Glutamatergic neuron (in vitro differentiated cells): ENCODE measurements around the gene SLC4A9. TPM values are rescaled to one million over a fixed set of nuclear protein-coding genes. Genes with fewer than 3 reads are reported as not detected.
"Not testable (repeated sequence)": the region's sequence is repeated elsewhere in the genome, so short reads cannot be mapped to it uniquely, and the experiment has no call there.

Experiments
- DNase-seq: peaks from one replicate; pipeline ENCODE4 v3.0.0; 2022
- H3K27ac Mint-ChIP-seq: one replicate; pipeline ENCODE4 v1.8.0; 2020; ENCODE audit warnings: mild to moderate bottlenecking, mixed read lengths, inconsistent platforms; ENCODE audit not compliant: unreplicated experiment
- H3K27me3 Mint-ChIP-seq: one replicate; pipeline ENCODE4 v1.8.0; 2020; ENCODE audit warnings: mild to moderate bottlenecking, moderate library complexity, mixed read lengths, inconsistent platforms; ENCODE audit not compliant: unreplicated experiment
- H3K36me3 Mint-ChIP-seq: one replicate; pipeline ENCODE4 v1.8.0; 2020; ENCODE audit warnings: mild to moderate bottlenecking, mixed read lengths, inconsistent platforms; ENCODE audit not compliant: unreplicated experiment
- H3K4me1 Mint-ChIP-seq: one replicate; pipeline ENCODE4 v1.8.0; 2020; ENCODE audit warnings: mild to moderate bottlenecking, low read depth, mixed read lengths, inconsistent platforms; ENCODE audit not compliant: unreplicated experiment
- H3K4me3 Mint-ChIP-seq: one replicate; pipeline ENCODE4 v1.8.0; 2020; ENCODE audit warnings: mild to moderate bottlenecking, mixed read lengths, inconsistent platforms; ENCODE audit not compliant: unreplicated experiment
- H3K9me3 Mint-ChIP-seq: one replicate; pipeline ENCODE4 v1.8.0; 2020; ENCODE audit warnings: mild to moderate bottlenecking, moderate library complexity, mixed read lengths, inconsistent platforms; ENCODE audit not compliant: unreplicated experiment
- CTCF ChIP-seq: fragments of 200-600 bp; sonication (generic); IDR thresholded peaks from one replicate; pipeline ENCODE4 v1.5.0; 2021; ENCODE audit not compliant: partially characterized antibody, unreplicated experiment
- total RNA-seq: library from RNA; stranded (reverse); fragmentation: NEBNext Ultra II Directional; extraction: Animal tissue kit (Norgen Biotek cat#: 25700); gene quantifications from one replicate; pipeline ENCODE4 v1.2.1, GENCODE V29; 2021; ENCODE audit not compliant: unreplicated experiment

The SLC4A9 gene
- total RNA-seq, 1 donor from 2014 or later = not detected

GRCh38 chr5:140420665-140421361 is 60.8 kb downstream of the SLC4A9 start:
- Mint-ChIP-seq H3K27me3 (no peaks in the 10 kb centered on the region), H3K9me3 (peaks cover 2% of the 10 kb centered on the region), H3K27ac (no peak overlapping the region), H3K4me3 (no peak overlapping the region), H3K36me3 (no peaks in the 10 kb centered on the region), H3K4me1 (no peaks in the 10 kb centered on the region)
- no peak for TF ChIP-seq CTCF
- no peak for DNase-seq

- not testable (repeated sequence) for DNase-seq, H3K27me3 Mint-ChIP-seq, H3K36me3 Mint-ChIP-seq, H3K27ac Mint-ChIP-seq, H3K4me3 Mint-ChIP-seq, H3K4me1 Mint-ChIP-seq, H3K9me3 Mint-ChIP-seq
These were observed 61.4 kb downstream of the SLC4A9 start for GRCh38 chr5:140421375-140421774.

GRCh38 chr5:140423609-140424008 is 63.6 kb downstream of the SLC4A9 start:
- Mint-ChIP-seq H3K36me3 (no peaks in the 10 kb centered on the region), H3K9me3 (peaks cover 3% of the 10 kb centered on the region), H3K27ac (no peak overlapping the region), H3K4me3 (no peak overlapping the region), H3K4me1 (no peaks in the 10 kb centered on the region), H3K27me3 (no peaks in the 10 kb centered on the region)
- TF ChIP-seq CTCF = no peak
- DNase-seq = no peak

- no peak overlapping the region for H3K4me3 Mint-ChIP-seq
These were observed 64.1 kb downstream of the SLC4A9 start for GRCh38 chr5:140424135-140424534.

More at GRCh38 chr5:140424135-140424534, 64.1 kb downstream of the SLC4A9 start:
- Mint-ChIP-seq H3K27me3 (no peaks in the 10 kb centered on the region), H3K4me1 (no peaks in the 10 kb centered on the region), H3K27ac (no peak overlapping the region), H3K36me3 (no peaks in the 10 kb centered on the region), H3K9me3 (peaks cover 3% of the 10 kb centered on the region)
- TF ChIP-seq CTCF = no peak
- no peak for DNase-seq

Other genes starting within 250 kb of the SLC4A9 start
- gene PURA, start 246.1 kb upstream of the SLC4A9 start, total RNA-seq = 4.1 TPM
- 0.98 TPM for gene IGIP, start 234.3 kb upstream of the SLC4A9 start, total RNA-seq
- gene CYSTM1, start 185.0 kb upstream of the SLC4A9 start, total RNA-seq = 37.4 TPM
- gene PFDN1, start 57.1 kb upstream of the SLC4A9 start, total RNA-seq = 67.7 TPM
- 2.5 TPM for gene HBEGF, start 13.6 kb upstream of the SLC4A9 start, total RNA-seq
- 105 TPM for gene ANKHD1, start 41.6 kb downstream of the SLC4A9 start, total RNA-seq
- gene EIF4EBP3, start 187.5 kb downstream of the SLC4A9 start, total RNA-seq = 7.0 TPM
- 45.0 TPM for gene SRA1, start 197.3 kb downstream of the SLC4A9 start, total RNA-seq
- gene APBB3, start 204.4 kb downstream of the SLC4A9 start, total RNA-seq = 103 TPM
- 50.7 TPM for gene SLC35A4, start 204.6 kb downstream of the SLC4A9 start, total RNA-seq